ENCODE results near the gene SLC35D1. TPM values are rescaled to one million over a fixed set of nuclear protein-coding genes. Genes with fewer than 3 reads are reported as not detected.
A peak's percentile ranks its signal among the peaks of the same experiment; 100 is the strongest.

The SLC35D1 gene
- total and polyA plus RNA-seq, 9 of the 15 experiments (the other 6 are each of a cell fraction or from before 2014, with no cell fraction given): 2.3 to 10.4 (median 6.4) TPM

GRCh38 chr1:67088440-67088839 is 34.5 kb upstream of the SLC35D1 start:
- intact Hi-C loops (cut with micrococcal nuclease) (no loop called here), in situ Hi-C loops (cut with MboI) (no loop called here)
- no peaks in the 10 kb centered on the region for H3K79me2 ChIP-seq (ENCODE audit: control insufficient read depth, insufficient read depth, low read length)
- 38% methylated on average over 1 of the region's 1 CpG for WGBS (ENCODE audit: insufficient coverage, low coverage, missing lambda C conversion rate)
- no peaks in the 10 kb centered on the region for H3K27me3 ChIP-seq (ENCODE audit: control insufficient read depth in 2 of 2, insufficient read depth in 2 of 2, low read length in 2 of 2)
- no peak overlapping the region for H2AFZ ChIP-seq (ENCODE audit: low read depth, low read length)
- no peaks in the 10 kb centered on the region for H3K9me1 ChIP-seq (ENCODE audit: control insufficient read depth, insufficient read depth, low read length)
- no TSS peak for BruUV-seq (replicated peaks)
- H3K9ac ChIP-seq (ENCODE audit: insufficient read depth in 1 of 2, low read depth in 2 of 2, low read length in 2 of 2): no peak overlapping the region
- H3K4me2 ChIP-seq (ENCODE audit: insufficient read depth, low read length): no peak overlapping the region
- peaks cover 0 to 9% of the 10 kb centered on the region in 2 experiments; a peak in 4 of 5 replicates for H3K4me1 ChIP-seq (replicated peaks in 1 of 2; ENCODE audit: control insufficient read depth in 2 of 2, insufficient read depth in 2 of 2, low read length in 2 of 2)
- no peak for FAIRE-seq
- peak in 2 of 4 experiments; percentile 30 to 43 for DNase-seq (ENCODE audit: extremely low read depth in 1 of 4, low spot score in 3 of 4)
- 0 out of 2 replicates have a peak, but pooled peaks cover 2% of the 10 kb centered on the region for H3K9me3 ChIP-seq (replicated peaks; ENCODE audit: control insufficient read depth, insufficient read depth, low read depth, low read length)
- CTCF ChIA-PET (ENCODE audit: low intra/inter-chr PET ratio): no interaction called here
- H4K20me1 ChIP-seq (replicated peaks; ENCODE audit: control insufficient read depth, insufficient read depth, low read length): no peaks in the 10 kb centered on the region
- POLR2A ChIA-PET: no interaction called here
- H3K27ac ChIP-seq (ENCODE audit: extremely low read depth, low read depth, low read length): no peak overlapping the region
- no peaks in the 10 kb centered on the region for H3K36me3 ChIP-seq (ENCODE audit: control insufficient read depth, insufficient read depth, low read length)
- peak; percentile 71; the same call in 2 of the 3 replicates for ATAC-seq
- no peak overlapping the region for H3K4me3 ChIP-seq
- TF ChIP-seq ZNF75A (CRISPR knock-in tag; IDR thresholded peaks at IDR 0.05) (no peak), PML (IDR thresholded peaks at IDR 0.05; ENCODE audit: low read length) (no peak), RBM17 (IDR thresholded peaks at IDR 0.05; ENCODE audit: borderline replicate concordance, low read depth, low read length) (no peak), SMAD2 (IDR thresholded peaks at IDR 0.05; ENCODE audit: low read depth, low read length) (no peak), MEIS2 (IDR thresholded peaks at IDR 0.05; ENCODE audit: partially characterized antibody) (peak; percentile 94), ZNF79 (CRISPR knock-in tag; IDR thresholded peaks at IDR 0.05; ENCODE audit: low read depth) (no peak), MAFK (IDR thresholded peaks at IDR 0.05; ENCODE audit: low read length) (no peak), TAF7 (tag; IDR thresholded peaks at IDR 0.05) (no peak), HMGN3 (IDR thresholded peaks at IDR 0.05; ENCODE audit: borderline replicate concordance, extremely low read depth, insufficient read length, low read depth, low read length) (no peak), ARID1B (IDR thresholded peaks at IDR 0.05) (0 out of 2 replicates have a peak, but pooled peaks have one; percentile 14), SNIP1 (IDR thresholded peaks at IDR 0.05; ENCODE audit: low read depth) (no peak), EGR1 (conservative IDR thresholded peaks at IDR 0.05) (no peak), HOMEZ (CRISPR knock-in tag; IDR thresholded peaks at IDR 0.05) (no peak), CC2D1A (IDR thresholded peaks at IDR 0.05) (no peak), CBX1 (IDR thresholded peaks at IDR 0.05; ENCODE audit: low read depth) (no peak), ELK1 (CRISPR knock-in tag; IDR thresholded peaks at IDR 0.05) (no peak), BRF1 (IDR thresholded peaks at IDR 0.05; ENCODE audit: borderline replicate concordance, extremely low read depth, insufficient read length) (no peak), ZNF512 (tag; IDR thresholded peaks at IDR 0.05) (no peak), PATZ1 (CRISPR knock-in tag; IDR thresholded peaks at IDR 0.05; ENCODE audit: borderline replicate concordance) (no peak)
